Smooth muscle cell of bladder (primary cell): ENCODE data around the gene ME2. TPM values are rescaled to one million over a fixed set of nuclear protein-coding genes. Genes with fewer than 3 reads are reported as not detected.

Experiments used
- total RNA-seq: library from RNA; depleted of rRNA; stranded (reverse); fragments of >200 nt; gene quantifications from 2 replicates; pipeline ENCODE4 v1.2.3, GENCODE V29; 2014

ME2 gene
- total RNA-seq = 30.6 and 36.7 TPM in 2 replicates

GRCh38 chr18:50878345-50879301 is at the start of gene ME2:
TSS of gene ME2 (plus strand) at chr18:50879118. CDS start at chr18:50895821, 16,703 bp downstream.

GRCh38 chr18:50967714-50968661 is 89.1 kb downstream of the ME2 start, which contains the start of gene ELAC1:
TSS of gene ELAC1 (plus strand) at chr18:50968040. CDS start at chr18:50974405, 6,365 bp downstream.

Other genes starting within 250 kb of the ME2 start
- under 0.01 and 0.18 TPM in 2 replicates for gene MRO, start 59.1 kb upstream of the ME2 start, total RNA-seq
- gene ELAC1, start 88.9 kb downstream of the ME2 start, total RNA-seq = 3.9 and 5.4 TPM in 2 replicates
- gene SMAD4, start 151.1 kb downstream of the ME2 start, total RNA-seq = 56.5 and 75.0 TPM in 2 replicates